HepG2 (cell line): ENCODE measurements around the gene CARS1. TPM values are rescaled to one million over a fixed set of nuclear protein-coding genes. Genes with fewer than 3 reads are reported as not detected.

ENCODE experiments used
- GATA4 ChIP-seq: sonication (generic); IDR thresholded peaks from 2 replicates; pipeline ENCODE4 v1.6.1; 2016; ENCODE audit warnings: antibody characterized with exemption, low read depth, borderline replicate concordance
- HNRNPK ChIP-seq: fragments of 200-400 bp; formaldehyde crosslinking; IDR thresholded peaks from 2 replicates; pipeline ENCODE4 v1.6.1; 2018; ENCODE audit warnings: low read length, low read depth, moderate library complexity, mild to moderate bottlenecking; ENCODE audit not compliant: poor library complexity, severe bottlenecking
- KDM2A ChIP-seq: sonication (generic); formaldehyde crosslinking; IDR thresholded peaks from 2 replicates; pipeline ENCODE4 v1.4.0; 2020; ENCODE audit warnings: low read depth, missing genetic modification reagents, borderline replicate concordance
- LCORL ChIP-seq, 2 experiments: fragments of 450-650 bp in 1 of 2; sonication (generic) in 1 of 2; formaldehyde crosslinking in 1 of 2; IDR thresholded peaks; 2 replicates each; pipeline versions ENCODE4 v1.5.0 to v1.6.1; 2017 to 2020; ENCODE audit warnings: antibody characterized with exemption in 1 of 2, missing genetic modification reagents in 1 of 2
- SRY ChIP-seq: sonication (generic); formaldehyde crosslinking; IDR thresholded peaks from 2 replicates; pipeline ENCODE4 v1.8.0; 2022; ENCODE audit warnings: mild to moderate bottlenecking, missing genetic modification reagents
- TBP ChIP-seq: sonication (generic); formaldehyde crosslinking; IDR thresholded peaks from 2 replicates; pipeline ENCODE4 v1.5.0; 2020; ENCODE audit warnings: missing genetic modification reagents
- TRIM24 ChIP-seq: sonication (generic); formaldehyde crosslinking; IDR thresholded peaks from 2 replicates; pipeline ENCODE4 v1.8.0; 2022; ENCODE audit warnings: mild to moderate bottlenecking, missing genetic modification reagents
- ZFX ChIP-seq: sonication (generic); formaldehyde crosslinking; IDR thresholded peaks from 2 replicates; pipeline ENCODE4 v1.4.0; 2020; ENCODE audit warnings: mild to moderate bottlenecking, low read depth, missing genetic modification reagents, moderate library complexity
- ZNF253 ChIP-seq: sonication (generic); formaldehyde crosslinking; IDR thresholded peaks from 2 replicates; pipeline ENCODE4 v1.8.0; 2022; ENCODE audit warnings: mild to moderate bottlenecking, missing genetic modification reagents, borderline replicate concordance
- ZNF562 ChIP-seq: sonication (generic); formaldehyde crosslinking; IDR thresholded peaks from 2 replicates; pipeline ENCODE4 v1.8.0; 2022; ENCODE audit warnings: missing genetic modification reagents, borderline replicate concordance
- polyA plus RNA-seq, 8 experiments: library from polyadenylated mRNA; depleted of rRNA in 3 of 8; stranded (reverse) in 7 of 8; unstranded in 1 of 8; fragments of >200 nt; fragmentation: Illumina TruSeq in 4 of 8; extraction: Trizol in 4 of 8; gene quantifications; 2 replicates each; pipeline versions ENCODE4 v1.2.1 to v1.2.3, GENCODE V29; 2011 to 2016; ENCODE audit warnings: low read depth in 4 of 8, missing spikeins in 1 of 8, mixed read lengths in 1 of 8; ENCODE audit not compliant: insufficient read depth in 1 of 8
- total RNA-seq, 5 experiments: library from RNA; depleted of rRNA; stranded (reverse); fragments of >200 nt; fragmentation: Illumina TruSeq; extraction: Trizol; gene quantifications; 2 replicates each; pipeline ENCODE4 v1.2.3, GENCODE V29; 2016; ENCODE audit warnings: low read depth in 1 of 5
- TF ChIP-seq, protein P1 (sequence below): sonication (generic); formaldehyde crosslinking; IDR thresholded peaks from 2 replicates; pipeline ENCODE4 v1.4.0; 2020; ENCODE audit warnings: mild to moderate bottlenecking, missing genetic modification reagents
- TF ChIP-seq, protein P2 (sequence below): sonication (generic); formaldehyde crosslinking; IDR thresholded peaks from 2 replicates; pipeline ENCODE4 v1.5.0; 2020; ENCODE audit warnings: mild to moderate bottlenecking, missing genetic modification reagents, moderate library complexity
- TF ChIP-seq, protein P3 (sequence below): fragments of 450-650 bp; IDR thresholded peaks from 2 replicates; pipeline ENCODE4 v1.6.1; 2016
- TF ChIP-seq, protein P4 (sequence below): sonication (generic); formaldehyde crosslinking; conservative IDR thresholded peaks from 2 replicates; pipeline ENCODE4 v1.4.0; 2020; ENCODE audit warnings: missing genetic modification reagents
- TF ChIP-seq, protein P5 (sequence below): IDR thresholded peaks from 2 replicates; pipeline ENCODE4 v1.6.1; 2012; ENCODE audit warnings: low read depth, low read length, improper control_type of control experiment

The CARS1 gene
- total and polyA plus RNA-seq, 2 of the 13 experiments (the other 11 are each of a cell fraction or from before 2014, with no cell fraction given) = 33.8 to 47.0 TPM

DNA sequence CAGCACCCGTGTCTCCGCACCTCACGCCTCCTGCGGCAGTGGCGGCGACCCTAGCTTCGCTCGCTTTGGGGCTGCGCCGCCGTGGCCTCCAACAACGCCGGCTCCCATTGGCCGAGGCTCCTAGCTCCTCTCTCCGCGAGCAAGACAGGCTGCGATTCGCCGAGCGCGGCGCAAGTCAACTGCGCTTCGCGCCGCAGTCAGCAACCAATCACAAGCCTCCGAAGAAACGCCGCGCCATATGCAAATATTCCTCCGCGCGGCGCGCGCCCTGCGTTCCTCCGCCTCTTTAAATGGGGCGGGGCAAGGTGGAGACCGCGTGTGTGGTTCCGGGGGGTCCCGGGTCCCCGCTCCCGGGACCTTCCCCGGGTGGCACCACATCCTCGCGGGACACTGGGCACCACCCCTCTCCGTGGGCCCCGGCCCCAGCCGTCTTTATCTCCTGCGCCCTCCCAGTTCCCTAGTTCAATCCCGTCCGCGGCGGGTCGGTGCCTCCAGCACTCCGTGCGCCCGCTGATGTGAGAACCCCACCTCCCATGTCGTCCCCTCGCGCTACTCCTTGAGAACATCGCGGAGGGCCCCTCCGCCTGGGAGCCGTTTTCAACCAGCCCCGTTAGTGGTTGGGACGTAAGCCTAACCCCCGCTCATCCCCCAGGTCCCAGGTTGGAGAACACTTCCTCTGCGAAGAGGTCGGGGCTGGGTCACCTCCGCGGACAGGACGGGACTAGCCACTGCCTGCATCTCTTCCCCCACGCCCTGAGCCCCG is 64.8 kb downstream of the CARS1 start, which contains the start of gene NAP1L4 (continued):
- TF ChIP-seq, protein P1, sequence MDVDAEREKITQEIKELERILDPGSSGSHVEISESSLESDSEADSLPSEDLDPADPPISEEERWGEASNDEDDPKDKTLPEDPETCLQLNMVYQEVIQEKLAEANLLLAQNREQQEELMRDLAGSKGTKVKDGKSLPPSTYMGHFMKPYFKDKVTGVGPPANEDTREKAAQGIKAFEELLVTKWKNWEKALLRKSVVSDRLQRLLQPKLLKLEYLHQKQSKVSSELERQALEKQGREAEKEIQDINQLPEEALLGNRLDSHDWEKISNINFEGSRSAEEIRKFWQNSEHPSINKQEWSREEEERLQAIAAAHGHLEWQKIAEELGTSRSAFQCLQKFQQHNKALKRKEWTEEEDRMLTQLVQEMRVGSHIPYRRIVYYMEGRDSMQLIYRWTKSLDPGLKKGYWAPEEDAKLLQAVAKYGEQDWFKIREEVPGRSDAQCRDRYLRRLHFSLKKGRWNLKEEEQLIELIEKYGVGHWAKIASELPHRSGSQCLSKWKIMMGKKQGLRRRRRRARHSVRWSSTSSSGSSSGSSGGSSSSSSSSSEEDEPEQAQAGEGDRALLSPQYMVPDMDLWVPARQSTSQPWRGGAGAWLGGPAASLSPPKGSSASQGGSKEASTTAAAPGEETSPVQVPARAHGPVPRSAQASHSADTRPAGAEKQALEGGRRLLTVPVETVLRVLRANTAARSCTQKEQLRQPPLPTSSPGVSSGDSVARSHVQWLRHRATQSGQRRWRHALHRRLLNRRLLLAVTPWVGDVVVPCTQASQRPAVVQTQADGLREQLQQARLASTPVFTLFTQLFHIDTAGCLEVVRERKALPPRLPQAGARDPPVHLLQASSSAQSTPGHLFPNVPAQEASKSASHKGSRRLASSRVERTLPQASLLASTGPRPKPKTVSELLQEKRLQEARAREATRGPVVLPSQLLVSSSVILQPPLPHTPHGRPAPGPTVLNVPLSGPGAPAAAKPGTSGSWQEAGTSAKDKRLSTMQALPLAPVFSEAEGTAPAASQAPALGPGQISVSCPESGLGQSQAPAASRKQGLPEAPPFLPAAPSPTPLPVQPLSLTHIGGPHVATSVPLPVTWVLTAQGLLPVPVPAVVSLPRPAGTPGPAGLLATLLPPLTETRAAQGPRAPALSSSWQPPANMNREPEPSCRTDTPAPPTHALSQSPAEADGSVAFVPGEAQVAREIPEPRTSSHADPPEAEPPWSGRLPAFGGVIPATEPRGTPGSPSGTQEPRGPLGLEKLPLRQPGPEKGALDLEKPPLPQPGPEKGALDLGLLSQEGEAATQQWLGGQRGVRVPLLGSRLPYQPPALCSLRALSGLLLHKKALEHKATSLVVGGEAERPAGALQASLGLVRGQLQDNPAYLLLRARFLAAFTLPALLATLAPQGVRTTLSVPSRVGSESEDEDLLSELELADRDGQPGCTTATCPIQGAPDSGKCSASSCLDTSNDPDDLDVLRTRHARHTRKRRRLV (CRISPR knock-in tag) = peak; percentile 89; the same call in 1 of the 2 replicates
- TF ChIP-seq ZNF562 (CRISPR knock-in tag) (0 out of 2 replicates have a peak, but pooled peaks have one; percentile 21), SRY (CRISPR knock-in tag) (no peak), ZNF253 (CRISPR knock-in tag) (0 out of 2 replicates have a peak, but pooled peaks have one; percentile 69), HNRNPK (peak; percentile 22), KDM2A (peak; percentile 78), ZFX (CRISPR knock-in tag) (peak; percentile 75), TBP (CRISPR knock-in tag) (no peak), LCORL (IDR thresholded peaks at IDR 0.05) (no peak), LCORL (CRISPR knock-in tag; IDR thresholded peaks at IDR 0.05) (peak; percentile 43; the same call in 1 of the 2 replicates), GATA4 (0 out of 2 replicates have a peak, but pooled peaks have one; percentile 38), TRIM24 (CRISPR knock-in tag) (no peak)
- TF ChIP-seq, protein P2, sequence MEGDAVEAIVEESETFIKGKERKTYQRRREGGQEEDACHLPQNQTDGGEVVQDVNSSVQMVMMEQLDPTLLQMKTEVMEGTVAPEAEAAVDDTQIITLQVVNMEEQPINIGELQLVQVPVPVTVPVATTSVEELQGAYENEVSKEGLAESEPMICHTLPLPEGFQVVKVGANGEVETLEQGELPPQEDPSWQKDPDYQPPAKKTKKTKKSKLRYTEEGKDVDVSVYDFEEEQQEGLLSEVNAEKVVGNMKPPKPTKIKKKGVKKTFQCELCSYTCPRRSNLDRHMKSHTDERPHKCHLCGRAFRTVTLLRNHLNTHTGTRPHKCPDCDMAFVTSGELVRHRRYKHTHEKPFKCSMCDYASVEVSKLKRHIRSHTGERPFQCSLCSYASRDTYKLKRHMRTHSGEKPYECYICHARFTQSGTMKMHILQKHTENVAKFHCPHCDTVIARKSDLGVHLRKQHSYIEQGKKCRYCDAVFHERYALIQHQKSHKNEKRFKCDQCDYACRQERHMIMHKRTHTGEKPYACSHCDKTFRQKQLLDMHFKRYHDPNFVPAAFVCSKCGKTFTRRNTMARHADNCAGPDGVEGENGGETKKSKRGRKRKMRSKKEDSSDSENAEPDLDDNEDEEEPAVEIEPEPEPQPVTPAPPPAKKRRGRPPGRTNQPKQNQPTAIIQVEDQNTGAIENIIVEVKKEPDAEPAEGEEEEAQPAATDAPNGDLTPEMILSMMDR (CRISPR knock-in tag) = no peak
- TF ChIP-seq, protein P3, sequence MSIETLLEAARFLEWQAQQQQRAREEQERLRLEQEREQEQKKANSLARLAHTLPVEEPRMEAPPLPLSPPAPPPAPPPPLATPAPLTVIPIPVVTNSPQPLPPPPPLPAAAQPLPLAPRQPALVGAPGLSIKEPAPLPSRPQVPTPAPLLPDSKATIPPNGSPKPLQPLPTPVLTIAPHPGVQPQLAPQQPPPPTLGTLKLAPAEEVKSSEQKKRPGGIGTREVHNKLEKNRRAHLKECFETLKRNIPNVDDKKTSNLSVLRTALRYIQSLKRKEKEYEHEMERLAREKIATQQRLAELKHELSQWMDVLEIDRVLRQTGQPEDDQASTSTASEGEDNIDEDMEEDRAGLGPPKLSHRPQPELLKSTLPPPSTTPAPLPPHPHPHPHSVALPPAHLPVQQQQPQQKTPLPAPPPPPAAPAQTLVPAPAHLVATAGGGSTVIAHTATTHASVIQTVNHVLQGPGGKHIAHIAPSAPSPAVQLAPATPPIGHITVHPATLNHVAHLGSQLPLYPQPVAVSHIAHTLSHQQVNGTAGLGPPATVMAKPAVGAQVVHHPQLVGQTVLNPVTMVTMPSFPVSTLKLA = peak; percentile 59
- TF ChIP-seq, protein P4, sequence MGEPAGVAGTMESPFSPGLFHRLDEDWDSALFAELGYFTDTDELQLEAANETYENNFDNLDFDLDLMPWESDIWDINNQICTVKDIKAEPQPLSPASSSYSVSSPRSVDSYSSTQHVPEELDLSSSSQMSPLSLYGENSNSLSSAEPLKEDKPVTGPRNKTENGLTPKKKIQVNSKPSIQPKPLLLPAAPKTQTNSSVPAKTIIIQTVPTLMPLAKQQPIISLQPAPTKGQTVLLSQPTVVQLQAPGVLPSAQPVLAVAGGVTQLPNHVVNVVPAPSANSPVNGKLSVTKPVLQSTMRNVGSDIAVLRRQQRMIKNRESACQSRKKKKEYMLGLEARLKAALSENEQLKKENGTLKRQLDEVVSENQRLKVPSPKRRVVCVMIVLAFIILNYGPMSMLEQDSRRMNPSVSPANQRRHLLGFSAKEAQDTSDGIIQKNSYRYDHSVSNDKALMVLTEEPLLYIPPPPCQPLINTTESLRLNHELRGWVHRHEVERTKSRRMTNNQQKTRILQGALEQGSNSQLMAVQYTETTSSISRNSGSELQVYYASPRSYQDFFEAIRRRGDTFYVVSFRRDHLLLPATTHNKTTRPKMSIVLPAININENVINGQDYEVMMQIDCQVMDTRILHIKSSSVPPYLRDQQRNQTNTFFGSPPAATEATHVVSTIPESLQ (CRISPR knock-in tag) = no peak
- TF ChIP-seq, protein P5, sequence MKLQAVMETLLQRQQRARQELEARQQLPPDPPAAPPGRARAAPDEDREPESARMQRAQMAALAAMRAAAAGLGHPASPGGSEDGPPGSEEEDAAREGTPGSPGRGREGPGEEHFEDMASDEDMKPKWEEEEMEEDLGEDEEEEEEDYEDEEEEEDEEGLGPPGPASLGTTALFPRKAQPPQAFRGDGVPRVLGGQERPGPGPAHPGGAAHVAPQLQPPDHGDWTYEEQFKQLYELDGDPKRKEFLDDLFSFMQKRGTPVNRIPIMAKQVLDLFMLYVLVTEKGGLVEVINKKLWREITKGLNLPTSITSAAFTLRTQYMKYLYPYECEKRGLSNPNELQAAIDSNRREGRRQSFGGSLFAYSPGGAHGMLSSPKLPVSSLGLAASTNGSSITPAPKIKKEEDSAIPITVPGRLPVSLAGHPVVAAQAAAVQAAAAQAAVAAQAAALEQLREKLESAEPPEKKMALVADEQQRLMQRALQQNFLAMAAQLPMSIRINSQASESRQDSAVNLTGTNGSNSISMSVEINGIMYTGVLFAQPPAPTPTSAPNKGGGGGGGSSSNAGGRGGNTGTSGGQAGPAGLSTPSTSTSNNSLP = no peak
